ENCODE data around the gene GPR146. TPM values are rescaled to one million over a fixed set of nuclear protein-coding genes. Genes with fewer than 3 reads are reported as not detected.

Gene GPR146
- total and polyA plus RNA-seq, 2 of the 8 experiments (the other 6 are each of a cell fraction or from before 2014, with no cell fraction given) = 1.8 to 2.7 TPM

GRCh38 chr7:1015196-1016121, 28.9 kb upstream of the GPR146 start:
- Histone ChIP-seq H3K79me1 (ENCODE audit: low read depth, low read length) (peaks cover 6% of the 10 kb centered on the region), H2BK5ac (ENCODE audit: low read depth, low read length) (no peak overlapping the region), H3K18ac (ENCODE audit: extremely low read depth, low read length) (no peak overlapping the region), H4K20me1 (replicated peaks in 1 of 2; ENCODE audit: control insufficient read depth in 1 of 2, insufficient read depth in 2 of 2, low read length in 2 of 2) (peaks cover 1 to 9% of the 10 kb centered on the region in 2 experiments), H3K23ac (ENCODE audit: insufficient read length) (no peak overlapping the region), H3K79me2 (ENCODE audit: control insufficient read depth in 1 of 2, insufficient read depth in 2 of 2, low read length in 2 of 2) (peaks cover 0 to 3% of the 10 kb centered on the region in 2 experiments; a peak in 1 of 4 replicates), H3K4me1 (replicated peaks in 1 of 4; ENCODE audit: control insufficient read depth in 3 of 4, insufficient read depth in 4 of 4, low read length in 3 of 4) (no peaks in the 10 kb centered on the region), H2BK12ac (ENCODE audit: low read depth, low read length) (no peak overlapping the region), H3K23me2 (ENCODE audit: low read depth, low read length) (peaks cover 8% of the 10 kb centered on the region; the same call in 1 of the 2 replicates), H3K36me3 (ENCODE audit: control insufficient read depth in 2 of 4, insufficient read depth in 4 of 4, low read length in 3 of 4) (no peaks in the 10 kb centered on the region), H3K4me3 (ENCODE audit: extremely low read depth in 1 of 4, insufficient read depth in 2 of 4, low read depth in 3 of 4, low read length in 4 of 4) (no peak overlapping the region), H3K56ac (replicated peaks; ENCODE audit: insufficient read length, low read depth, low read length) (no peak overlapping the region), H4K5ac (ENCODE audit: insufficient read length, low read depth, low read length) (no peak overlapping the region), H2AK5ac (ENCODE audit: low read depth, low read length) (no peak overlapping the region), H3K4me2 (ENCODE audit: insufficient read depth in 1 of 2, low read depth in 2 of 2, low read length in 2 of 2) (no peak overlapping the region), H4K8ac (ENCODE audit: extremely low read depth, insufficient read depth, low read length) (peak overlapping the region; percentile 1), H3K9me3 (ENCODE audit: insufficient read depth in 2 of 2, low read depth in 1 of 2, low read length in 1 of 2) (peaks cover 0 to 8% of the 10 kb centered on the region in 2 experiments; a peak in 1 of 4 replicates), H3K14ac (ENCODE audit: insufficient read length) (no peak overlapping the region), H3K9ac (replicated peaks in 1 of 4; ENCODE audit: extremely low read depth in 1 of 4, low read depth in 3 of 4, low read length in 3 of 4) (no peak overlapping the region; a peak in 2 of 7 replicates), H2BK15ac (ENCODE audit: low read length) (no peak overlapping the region), H3K27ac (ENCODE audit: low read depth, low read length) (no peak overlapping the region), H2AFZ (ENCODE audit: low read length) (no peak overlapping the region), H2BK120ac (replicated peaks; ENCODE audit: low read depth, low read length) (no peak overlapping the region), H3K4ac (replicated peaks; ENCODE audit: insufficient read length, low read depth, low read length) (no peak overlapping the region), H4K91ac (replicated peaks; ENCODE audit: insufficient read length, low read length) (no peak overlapping the region), H2BK20ac (ENCODE audit: low read length) (no peak overlapping the region), H3K27me3 (replicated peaks in 1 of 4; ENCODE audit: control insufficient read depth in 3 of 4, extremely low read depth in 1 of 4, insufficient read depth in 3 of 4, low read length in 3 of 4) (no peaks in the 10 kb centered on the region)
- FAIRE-seq (no peak), DNase-seq (ENCODE audit: low read depth in 1 of 2, low spot score in 2 of 2) (no peak)
- peak; percentile 69 for TF ChIP-seq USF2 (IDR thresholded peaks at IDR 0.05; ENCODE audit: low read length)
- TF ChIP-seq GABPA (IDR thresholded peaks at IDR 0.05; ENCODE audit: borderline replicate concordance, insufficient read depth, low read length) = no peak
- WGBS, 2 experiments (ENCODE audit: extremely low coverage in 1 of 2, insufficient coverage in 1 of 2, insufficient read length in 1 of 2, insufficient replicate concordance in 2 of 2, low coverage in 1 of 2, low lambda C conversion rate in 2 of 2, missing lambda C conversion rate in 1 of 2) = 88% methylated on average over 26 of the region's 28 CpGs; no CpG with 5 or more reads in 1 of the 2 experiments
- ChIA-PET CTCF (ENCODE audit: partially characterized antibody) (interaction anchor here (0.6 kb wide), 1 partner anchor 119 kb away, joined by 5 read pairs; no protein-coding TSS in a partner anchor), POLR2A (ENCODE audit: partially characterized antibody) (no interaction called here)

Measured in H1 (cell line).